Fibroblast of lung (primary cell): Measurements from ENCODE around the gene SLC5A12. TPM values are rescaled to one million over a fixed set of nuclear protein-coding genes. Genes with fewer than 3 reads are reported as not detected.

Experiments used
- DNase-seq, 2 donors: peaks; one replicate each; pipeline versions ENCODE4 v3.0.0 to v3.0.0-alpha.2; 2010; ENCODE audit warnings: low read depth in 2 of 2
- H2AFZ ChIP-seq: 2 replicates; pipeline ENCODE4 v1.5.1; 2012; ENCODE audit warnings: low read length, control low read depth, inconsistent platforms
- H3K27ac ChIP-seq: 2 replicates; pipeline ENCODE4 v1.5.1; 2011; ENCODE audit warnings: low read length, control low read depth; ENCODE audit not compliant: insufficient read depth
- H3K27me3 ChIP-seq: 2 replicates; pipeline ENCODE4 v1.5.1; 2011; ENCODE audit warnings: mild to moderate bottlenecking, low read length; ENCODE audit not compliant: control insufficient read depth, insufficient read depth
- H3K36me3 ChIP-seq: 2 replicates; pipeline ENCODE4 v1.5.1; 2011; ENCODE audit warnings: low read length; ENCODE audit not compliant: control insufficient read depth, insufficient read depth
- H3K4me1 ChIP-seq: 2 replicates; pipeline ENCODE4 v1.5.1; 2011; ENCODE audit warnings: low read length; ENCODE audit not compliant: control insufficient read depth, insufficient read depth; ENCODE audit errors: extremely low read depth
- H3K4me2 ChIP-seq: 2 replicates; pipeline ENCODE4 v1.5.1; 2011; ENCODE audit warnings: low read length, control low read depth; ENCODE audit not compliant: insufficient read depth; ENCODE audit errors: extremely low read depth
- H3K4me3 ChIP-seq, 4 experiments: fragments of 200-600 bp in 1 of 4; sonication (generic) in 1 of 4; replicated peaks in 1 of 4; 2 replicates each; pipeline ENCODE4 v1.5.1; 2011 to 2016; ENCODE audit warnings: low read length in 4 of 4, low read depth in 3 of 4, mild to moderate bottlenecking in 3 of 4, control low read depth in 2 of 4, inconsistent platforms in 1 of 4, mixed read lengths in 1 of 4; ENCODE audit not compliant: insufficient read depth in 1 of 4; ENCODE audit errors: control extremely low read depth in 1 of 4
- H3K79me2 ChIP-seq: 2 replicates; pipeline ENCODE4 v1.5.1; 2012; ENCODE audit warnings: mild to moderate bottlenecking, low read length, inconsistent platforms; ENCODE audit not compliant: control insufficient read depth, insufficient read depth
- H3K9ac ChIP-seq: 2 replicates; pipeline ENCODE4 v1.5.1; 2011; ENCODE audit warnings: mild to moderate bottlenecking, low read length, control low read depth; ENCODE audit not compliant: insufficient read depth
- H3K9me3 ChIP-seq: 2 replicates; pipeline ENCODE4 v1.5.1; 2012; ENCODE audit warnings: low read depth, low read length; ENCODE audit not compliant: control insufficient read depth, insufficient read depth
- H4K20me1 ChIP-seq: 2 replicates; pipeline ENCODE4 v1.5.1; 2011; ENCODE audit warnings: low read length; ENCODE audit not compliant: control insufficient read depth, insufficient read depth; ENCODE audit errors: extremely low read depth
- CTCF ChIP-seq, 2 donors: IDR thresholded peaks in 1 of 2; conservative IDR thresholded peaks in 1 of 2; 1 replicate in 1 of 2; 2 replicates in 1 of 2; pipeline ENCODE4 v1.5.1; 2011 to 2012; ENCODE audit warnings: low read length in 2 of 2, control low read depth in 1 of 2, inconsistent platforms in 1 of 2, low read depth in 1 of 2, mild to moderate bottlenecking in 1 of 2
- EZH2 ChIP-seq: IDR thresholded peaks from 2 replicates; pipeline ENCODE4 v1.5.1; 2012; ENCODE audit warnings: low read length, control low read depth, mild to moderate bottlenecking; ENCODE audit errors: missing control alignments
- polyA plus RNA-seq, 2 donors: library from polyadenylated mRNA; depleted of rRNA in 1 of 2; stranded (reverse) in 1 of 2; unstranded in 1 of 2; fragments of >200 nt; gene quantifications; 2 replicates each; pipeline ENCODE4 v1.2.1, GENCODE V29; 2011 to 2012; ENCODE audit warnings: missing spikeins in 1 of 2
- total RNA-seq: library from RNA; depleted of rRNA; stranded (reverse); fragments of >200 nt; gene quantifications from 2 replicates; pipeline ENCODE4 v1.2.1, GENCODE V29; 2014

Gene SLC5A12
- total and polyA plus RNA-seq, 2 donors (not counting 1 experiment from before 2014, with no cell fraction given): under 0.01 to 0.03 TPM

DNA sequence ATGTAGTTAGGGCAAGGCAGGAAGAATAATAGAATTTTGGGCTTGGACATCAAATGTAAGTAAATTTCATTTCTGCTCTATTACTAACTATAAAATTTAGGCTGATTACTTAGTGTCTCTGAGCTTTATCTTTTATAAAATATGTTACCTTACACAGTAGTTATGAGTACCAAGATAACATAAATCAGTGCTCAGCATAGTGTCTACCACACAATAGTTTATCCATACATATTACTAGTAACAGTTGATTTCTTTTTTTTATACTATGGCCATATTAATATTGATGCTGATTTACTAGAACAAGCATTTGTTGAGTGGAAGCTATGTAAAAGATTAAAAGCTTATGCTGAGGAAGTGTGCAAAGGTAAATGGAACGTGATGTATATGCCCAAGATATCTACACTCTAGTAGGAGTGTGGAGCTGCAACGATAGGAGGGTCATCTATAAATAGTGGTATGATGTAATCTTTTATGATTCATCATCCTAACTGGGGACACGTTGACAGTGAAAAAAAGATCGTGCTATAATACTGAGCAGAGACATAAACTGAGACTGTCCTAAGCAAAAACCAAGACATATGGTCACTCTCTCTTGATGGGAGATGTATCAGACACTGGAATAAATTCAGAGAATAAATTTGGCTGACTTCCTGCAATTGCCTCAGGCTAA lies 8.7 kb upstream of the SLC5A12 start:
- no peak overlapping the region for H3K27ac ChIP-seq
- H3K9ac ChIP-seq: no peak overlapping the region
- no peaks in the 10 kb centered on the region for H3K79me2 ChIP-seq
- no peaks in the 10 kb centered on the region for H4K20me1 ChIP-seq
- TF ChIP-seq CTCF (conservative IDR thresholded peaks at IDR 0.05 in 1 of 2, IDR thresholded peaks at IDR 0.05 in 1 of 2; ENCODE audit: low read depth in 1 of 2, low read length in 2 of 2) (no peak), EZH2 (no peak)
- H3K4me2 ChIP-seq: no peak overlapping the region
- peak; percentile 14 to 25 for DNase-seq
- H3K4me3 ChIP-seq: no peak overlapping the region
- H3K4me1 ChIP-seq: no peaks in the 10 kb centered on the region
- H3K9me3 ChIP-seq: no peaks in the 10 kb centered on the region
- no peaks in the 10 kb centered on the region for H3K27me3 ChIP-seq
- H2AFZ ChIP-seq: no peak overlapping the region
- no peaks in the 10 kb centered on the region for H3K36me3 ChIP-seq

GRCh38 chr11:26729284-26729683 lies 7.4 kb upstream of the SLC5A12 start:
- no peak overlapping the region for H2AFZ ChIP-seq
- TF ChIP-seq CTCF (conservative IDR thresholded peaks at IDR 0.05 in 1 of 2, IDR thresholded peaks at IDR 0.05 in 1 of 2; ENCODE audit: low read depth in 1 of 2, low read length in 2 of 2): no peak
- no peak for TF ChIP-seq EZH2
- no peaks in the 10 kb centered on the region for H3K27me3 ChIP-seq
- DNase-seq: no peak
- H4K20me1 ChIP-seq: no peaks in the 10 kb centered on the region
- H3K9ac ChIP-seq: no peak overlapping the region
- H3K36me3 ChIP-seq: no peaks in the 10 kb centered on the region
- no peak overlapping the region for H3K4me3 ChIP-seq
- H3K4me2 ChIP-seq: no peak overlapping the region
- H3K9me3 ChIP-seq: no peaks in the 10 kb centered on the region
- no peaks in the 10 kb centered on the region for H3K4me1 ChIP-seq
- no peak overlapping the region for H3K27ac ChIP-seq
- H3K79me2 ChIP-seq: no peaks in the 10 kb centered on the region

GRCh38 chr11:26726960-26727359 lies 5.1 kb upstream of the SLC5A12 start:
- no peak for TF ChIP-seq EZH2
- no peak for TF ChIP-seq CTCF (conservative IDR thresholded peaks at IDR 0.05 in 1 of 2, IDR thresholded peaks at IDR 0.05 in 1 of 2; ENCODE audit: low read depth in 1 of 2, low read length in 2 of 2)
- H3K4me3 ChIP-seq: no peak overlapping the region
- no peaks in the 10 kb centered on the region for H3K27me3 ChIP-seq
- H3K9me3 ChIP-seq: no peaks in the 10 kb centered on the region
- H3K79me2 ChIP-seq: no peaks in the 10 kb centered on the region
- no peak overlapping the region for H3K9ac ChIP-seq
- H3K36me3 ChIP-seq: no peaks in the 10 kb centered on the region
- H3K4me2 ChIP-seq: no peak overlapping the region
- H3K27ac ChIP-seq: no peak overlapping the region
- no peak overlapping the region for H2AFZ ChIP-seq
- no peak for DNase-seq
- H3K4me1 ChIP-seq: no peaks in the 10 kb centered on the region
- H4K20me1 ChIP-seq: no peaks in the 10 kb centered on the region
